Activated T-helper 1 cell treated with anti-CD3 and anti-CD28 coated beads, Interleukin-12 subunit alpha, Interleukin-12 subunit beta, Interleukin-2, Interleukin-4 antibody, amounts not matched to agents 30 ng/mL and 10 ng/mL and 1 ng/mL, durations not matched to agents 14 hours and 24 hours and 36 hours (primary cell): ENCODE results near the gene FBXO48. TPM values are rescaled to one million over a fixed set of nuclear protein-coding genes. Genes with fewer than 3 reads are reported as not detected.
A peak's percentile ranks its signal among the peaks of the same experiment; 100 is the strongest.

Experiments
- DNase-seq: peaks from one replicate; pipeline ENCODE4 v3.0.0; 2021; ENCODE audit warnings: low spot score
- H3K27ac Mint-ChIP-seq: one replicate; pipeline ENCODE4 v1.8.0; 2021; ENCODE audit warnings: mild to moderate bottlenecking, mixed read lengths
- H3K27me3 Mint-ChIP-seq: one replicate; pipeline ENCODE4 v1.8.0; 2022; ENCODE audit warnings: mild to moderate bottlenecking, moderate library complexity, mixed read lengths; ENCODE audit not compliant: insufficient read depth
- H3K36me3 Mint-ChIP-seq: one replicate; pipeline ENCODE4 v1.8.0; 2021; ENCODE audit warnings: low read depth, mixed read lengths
- H3K4me1 Mint-ChIP-seq: one replicate; pipeline ENCODE4 v1.8.0; 2021; ENCODE audit warnings: low read depth, mixed read lengths
- H3K4me3 Mint-ChIP-seq: one replicate; pipeline ENCODE4 v1.8.0; 2021; ENCODE audit warnings: mild to moderate bottlenecking, moderate library complexity, mixed read lengths
- H3K9me3 Mint-ChIP-seq: one replicate; pipeline ENCODE4 v1.8.0; 2021; ENCODE audit warnings: mixed read lengths
- intact Hi-C: fragments of 100-400 bp; cut with micrococcal nuclease; formaldehyde crosslinking; loops from one replicate; pipeline ENCODE4 v1.15.1; 2024
- total RNA-seq: library from RNA; stranded (reverse); gene quantifications from 2 replicates; pipeline ENCODE4 v1.2.3, GENCODE V29; 2022

FBXO48 gene
- total RNA-seq, 1 donor from 2014 or later: 1.4 TPM

DNA sequence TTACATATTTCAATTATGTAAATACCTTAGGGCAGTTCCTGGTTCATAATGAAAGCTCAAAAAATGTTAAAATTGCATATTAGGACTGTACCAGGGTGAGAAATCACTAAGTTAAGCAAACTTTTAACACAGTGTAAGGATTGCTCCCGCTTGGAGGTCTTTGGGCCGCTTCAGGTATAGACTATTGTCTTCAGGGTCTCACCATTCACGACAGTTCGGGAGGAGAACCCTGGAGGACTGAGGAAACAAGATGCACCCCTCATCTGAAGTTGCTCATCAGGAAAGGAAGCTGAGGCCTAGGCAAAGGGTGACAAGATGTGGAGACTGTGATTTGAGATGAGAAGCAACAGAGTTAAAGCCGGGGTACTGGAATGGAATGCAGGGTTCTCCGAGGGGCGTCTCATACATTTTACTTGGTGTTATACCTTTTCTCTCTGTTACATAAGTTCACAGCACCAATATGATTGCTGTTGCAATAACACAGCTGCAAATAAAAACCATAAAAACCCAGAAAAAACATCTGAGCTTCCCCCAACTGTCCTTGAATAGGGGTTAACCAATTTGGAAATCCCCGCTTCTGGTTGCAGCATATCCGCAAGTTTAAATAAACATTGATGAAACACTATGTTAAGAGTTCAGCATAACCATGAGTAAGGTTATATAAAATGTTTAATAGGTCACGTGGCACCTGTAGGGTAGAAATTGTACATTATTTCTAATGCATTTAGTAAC is 40.1 kb downstream of the FBXO48 start:
- no peak for DNase-seq

DNA sequence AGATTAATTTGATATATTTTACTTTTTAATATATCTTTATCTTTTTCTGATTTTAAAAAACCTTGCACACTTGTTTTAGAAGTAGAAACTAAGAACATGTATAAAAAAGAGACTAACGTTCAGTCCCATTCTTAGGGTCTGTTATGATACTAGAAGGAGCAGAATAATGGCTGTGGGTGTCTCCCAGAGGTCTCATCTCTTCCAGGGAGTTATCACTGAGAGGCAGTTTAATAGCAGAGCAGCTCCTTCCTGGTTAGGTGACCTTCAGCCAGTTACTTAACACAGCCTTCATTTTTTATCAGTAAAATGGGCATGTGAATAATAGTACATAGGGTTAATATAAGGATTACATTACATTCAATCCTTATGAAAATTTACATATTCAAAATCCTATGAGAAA is 40.6 kb downstream of the FBXO48 start:
- DNase-seq: no peak
- Mint-ChIP-seq H3K9me3 (peaks cover 6% of the 10 kb centered on the region), H3K27ac (no peak overlapping the region), H3K36me3 (peaks cover 3% of the 10 kb centered on the region), H3K4me1 (peaks cover 12% of the 10 kb centered on the region), H3K27me3 (peaks cover 4% of the 10 kb centered on the region), H3K4me3 (no peak overlapping the region)
- intact Hi-C loops: no loop called here

More for the DNA sequence above, 40.1 kb downstream of the FBXO48 start:
- Mint-ChIP-seq H3K4me3 (no peak overlapping the region), H3K27me3 (peaks cover 4% of the 10 kb centered on the region), H3K9me3 (peaks cover under 1% of the 10 kb centered on the region), H3K4me1 (peaks cover 8% of the 10 kb centered on the region), H3K36me3 (peaks cover under 1% of the 10 kb centered on the region), H3K27ac (no peak overlapping the region)
- intact Hi-C loops: no loop called here

DNA sequence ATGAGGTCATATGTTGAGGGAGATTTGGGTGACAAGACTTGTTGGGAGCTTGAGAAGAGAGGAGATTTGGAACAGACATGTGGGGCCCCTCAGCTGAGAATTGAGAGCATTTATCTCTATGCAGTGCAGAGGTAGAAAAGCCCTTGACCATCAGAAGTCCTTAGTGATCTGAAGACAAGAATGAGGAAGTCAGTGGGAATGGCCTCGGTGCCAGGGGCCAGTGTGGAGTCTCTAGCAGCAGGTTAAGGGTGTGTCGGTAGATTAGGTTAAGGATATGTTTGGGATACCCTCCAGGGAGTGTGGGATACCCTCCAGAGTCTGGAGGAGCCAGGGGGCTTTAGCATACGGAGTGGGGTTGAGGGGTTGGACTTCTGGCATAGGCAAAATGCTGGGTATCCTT is 41.6 kb downstream of the FBXO48 start:
- Mint-ChIP-seq H3K36me3 (peaks cover 3% of the 10 kb centered on the region), H3K27me3 (peaks cover 4% of the 10 kb centered on the region), H3K27ac (no peak overlapping the region), H3K9me3 (peaks cover 7% of the 10 kb centered on the region), H3K4me3 (no peak overlapping the region), H3K4me1 (peaks cover 18% of the 10 kb centered on the region)
- intact Hi-C loops: loop anchor here (2.0 kb wide), 2 partner anchors 19 to 55 kb away; no protein-coding TSS in a partner anchor
- no peak for DNase-seq

DNA sequence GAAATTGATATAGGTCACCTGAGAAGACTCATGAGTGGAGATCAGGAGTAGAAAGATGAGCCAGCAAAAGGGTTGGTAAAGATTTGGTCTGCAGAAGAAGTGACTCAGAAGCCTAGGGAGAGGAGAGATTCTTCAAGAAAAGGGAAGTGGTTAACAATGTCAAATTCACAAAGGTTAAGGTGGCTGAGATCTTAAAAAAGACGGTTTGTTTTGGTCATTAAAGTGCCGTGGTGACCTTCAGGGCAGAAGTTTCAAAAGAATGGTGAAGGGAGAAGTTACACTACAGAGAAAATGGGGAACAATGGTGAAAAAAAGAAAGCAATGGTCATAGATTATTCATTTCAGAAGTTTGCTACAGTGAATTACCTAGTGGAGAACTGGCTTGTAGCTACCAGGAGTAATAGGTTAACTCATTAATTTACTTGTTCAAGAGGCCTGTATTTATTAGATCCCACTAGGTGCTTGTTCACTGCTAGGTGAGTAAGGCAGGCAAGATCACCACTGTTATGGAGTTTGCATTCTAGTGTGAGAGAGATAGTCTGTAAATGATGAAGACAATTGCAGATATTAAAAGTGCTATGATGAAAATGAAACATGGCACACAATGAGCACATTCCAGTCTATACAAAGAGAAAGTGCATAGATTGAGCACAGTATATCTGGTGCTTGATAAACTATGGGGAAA is 43.0 kb downstream of the FBXO48 start:
- no peak for DNase-seq
- peaks cover 3% of the 10 kb centered on the region for H3K36me3 Mint-ChIP-seq
- H3K4me3 Mint-ChIP-seq: no peak overlapping the region
- H3K9me3 Mint-ChIP-seq: peaks cover 7% of the 10 kb centered on the region
- peaks cover 21% of the 10 kb centered on the region for H3K4me1 Mint-ChIP-seq
- peaks cover 4% of the 10 kb centered on the region for H3K27me3 Mint-ChIP-seq
- H3K27ac Mint-ChIP-seq: no peak overlapping the region
- intact Hi-C loops: loop anchor here (1.0 to 2.0 kb wide), 4 partner anchors 17 to 53 kb away; no protein-coding TSS in a partner anchor

DNA sequence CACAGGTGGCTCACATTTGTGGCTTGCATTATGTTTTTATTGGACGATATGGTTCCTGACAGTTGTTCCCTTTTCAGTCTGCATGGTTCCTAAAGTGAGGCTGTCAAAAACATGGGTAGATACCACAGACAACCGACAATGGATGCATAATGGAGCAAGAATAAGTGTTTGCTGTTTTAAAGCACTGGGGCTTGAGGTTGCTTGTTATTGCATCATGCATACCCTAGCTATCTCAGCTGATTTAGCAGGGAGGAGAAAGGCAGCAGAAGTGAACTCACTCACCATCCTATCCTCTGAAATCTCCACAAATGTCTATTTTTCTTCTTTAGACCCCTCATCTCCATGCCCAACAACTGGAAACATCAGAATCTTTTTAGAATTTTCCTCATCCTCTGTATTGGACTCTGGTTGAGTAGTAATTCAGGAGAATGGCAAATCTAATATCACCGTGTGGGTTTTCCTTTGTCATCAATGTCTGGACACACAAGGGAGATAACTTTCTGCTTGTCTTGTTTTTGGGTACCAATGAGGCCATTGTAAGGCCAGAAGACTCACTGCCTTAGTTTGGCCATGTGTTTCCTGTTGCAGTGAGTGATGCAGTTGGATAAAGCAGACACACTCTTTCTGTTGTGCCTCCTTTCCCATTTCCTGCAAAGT is 46.7 kb downstream of the FBXO48 start:
- intact Hi-C loops: no loop called here
- peaks cover 4% of the 10 kb centered on the region for H3K27me3 Mint-ChIP-seq
- no peak overlapping the region for H3K27ac Mint-ChIP-seq
- no peak for DNase-seq
- H3K9me3 Mint-ChIP-seq: peaks cover 7% of the 10 kb centered on the region
- H3K36me3 Mint-ChIP-seq: peaks cover 3% of the 10 kb centered on the region
- no peak overlapping the region for H3K4me3 Mint-ChIP-seq
- H3K4me1 Mint-ChIP-seq: peaks cover 33% of the 10 kb centered on the region

GRCh38 chr2:68418855-68419254 is 48.2 kb downstream of the FBXO48 start:
- DNase-seq: no peak
- intact Hi-C loops: no loop called here
- H3K4me3 Mint-ChIP-seq: no peak overlapping the region
- H3K4me1 Mint-ChIP-seq: peaks cover 33% of the 10 kb centered on the region
- H3K9me3 Mint-ChIP-seq: peaks cover 7% of the 10 kb centered on the region
- peaks cover 4% of the 10 kb centered on the region for H3K27me3 Mint-ChIP-seq
- H3K36me3 Mint-ChIP-seq: peaks cover 3% of the 10 kb centered on the region
- no peak overlapping the region for H3K27ac Mint-ChIP-seq

GRCh38 chr2:68418419-68418818 is 48.7 kb downstream of the FBXO48 start:
- H3K4me3 Mint-ChIP-seq: no peak overlapping the region
- peaks cover 7% of the 10 kb centered on the region for H3K9me3 Mint-ChIP-seq
- intact Hi-C loops: no loop called here
- peaks cover 4% of the 10 kb centered on the region for H3K27me3 Mint-ChIP-seq
- peaks cover 33% of the 10 kb centered on the region for H3K4me1 Mint-ChIP-seq
- peaks cover 3% of the 10 kb centered on the region for H3K36me3 Mint-ChIP-seq
- H3K27ac Mint-ChIP-seq: no peak overlapping the region
- no peak for DNase-seq

DNA sequence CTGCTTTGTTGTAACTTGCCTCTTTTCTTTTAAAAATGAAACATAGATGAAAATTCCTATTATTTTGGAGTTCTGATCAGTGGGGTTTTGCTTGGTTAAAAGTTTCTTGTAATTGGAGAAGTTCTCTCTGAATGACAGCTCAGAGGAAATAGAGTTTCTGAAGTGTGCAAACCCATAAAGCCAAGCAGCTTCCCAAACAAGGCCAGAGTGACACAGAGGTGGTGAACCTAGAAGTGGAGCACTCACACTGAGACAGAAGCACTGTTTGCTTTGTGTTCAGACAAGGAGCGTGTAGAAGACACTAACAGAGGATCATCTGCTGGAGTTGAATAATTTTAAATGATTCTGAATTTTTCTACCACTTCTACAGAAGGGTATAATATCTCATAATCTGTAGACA is 49.2 kb downstream of the FBXO48 start:
- peaks cover 3% of the 10 kb centered on the region for H3K36me3 Mint-ChIP-seq
- no peak overlapping the region for H3K4me3 Mint-ChIP-seq
- H3K27me3 Mint-ChIP-seq: peaks cover 4% of the 10 kb centered on the region
- H3K4me1 Mint-ChIP-seq: peaks cover 33% of the 10 kb centered on the region
- peak overlapping the region; percentile 11 for H3K27ac Mint-ChIP-seq
- intact Hi-C loops: no loop called here
- DNase-seq: no peak
- H3K9me3 Mint-ChIP-seq: peaks cover 7% of the 10 kb centered on the region

- H3K36me3 Mint-ChIP-seq: no peaks in the 10 kb centered on the region
- intact Hi-C loops: no loop called here
- peaks cover 35% of the 10 kb centered on the region for H3K4me1 Mint-ChIP-seq
- H3K27ac Mint-ChIP-seq: no peak overlapping the region
- H3K27me3 Mint-ChIP-seq: peaks cover 4% of the 10 kb centered on the region
- DNase-seq: no peak
- no peak overlapping the region for H3K4me3 Mint-ChIP-seq
- no peaks in the 10 kb centered on the region for H3K9me3 Mint-ChIP-seq
These were observed 50.9 kb downstream of the FBXO48 start for GRCh38 chr2:68416081-68416675.

DNA sequence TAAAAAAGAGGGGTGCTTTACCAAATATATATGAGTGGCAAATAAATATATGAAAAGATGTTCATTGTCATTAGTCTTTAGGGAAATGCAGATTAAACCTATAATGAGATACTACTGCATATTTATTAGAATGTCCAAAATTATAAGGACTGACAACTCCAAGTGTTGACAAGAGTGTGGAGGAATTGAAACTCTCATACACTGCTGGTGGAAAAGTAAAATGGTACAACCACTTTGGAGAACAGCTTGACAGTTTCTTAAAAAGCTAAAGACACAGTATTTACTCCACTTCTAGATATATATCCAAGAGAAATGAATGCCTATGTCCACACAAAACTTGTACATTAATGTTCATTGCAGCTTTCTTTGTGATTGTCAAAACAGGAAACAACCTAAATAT is 51.6 kb downstream of the FBXO48 start:
- intact Hi-C loops: no loop called here
- Mint-ChIP-seq H3K9me3 (no peaks in the 10 kb centered on the region), H3K4me3 (no peak overlapping the region), H3K36me3 (no peaks in the 10 kb centered on the region), H3K27me3 (peaks cover 4% of the 10 kb centered on the region), H3K27ac (no peak overlapping the region), H3K4me1 (peaks cover 29% of the 10 kb centered on the region)
- DNase-seq: no peak

- DNase-seq: no peak
- Mint-ChIP-seq H3K27ac (no peak overlapping the region), H3K36me3 (no peaks in the 10 kb centered on the region), H3K9me3 (no peaks in the 10 kb centered on the region), H3K27me3 (peaks cover 4% of the 10 kb centered on the region), H3K4me1 (peaks cover 26% of the 10 kb centered on the region), H3K4me3 (no peak overlapping the region)
- intact Hi-C loops: no loop called here
These were observed 52.2 kb downstream of the FBXO48 start for GRCh38 chr2:68414876-68415275.

DNA sequence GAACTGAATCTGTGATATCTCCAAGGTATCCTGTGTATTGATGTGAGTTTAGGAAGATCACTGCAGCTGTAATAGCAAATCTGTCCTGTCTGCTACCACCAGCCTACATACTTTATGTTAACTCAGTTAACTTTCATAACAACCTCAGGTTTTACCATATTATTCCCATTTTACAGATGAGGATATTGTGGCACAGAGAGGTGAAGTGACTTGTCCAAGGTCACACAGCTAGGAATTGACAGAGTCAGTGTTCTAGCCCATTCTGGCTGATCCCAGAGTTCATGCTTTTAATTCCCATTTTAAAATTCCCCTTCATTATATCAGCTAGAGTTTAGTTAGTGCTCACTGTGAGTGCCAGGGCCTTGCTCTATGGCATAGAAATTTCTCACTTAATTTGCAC is 52.6 kb downstream of the FBXO48 start:
- Mint-ChIP-seq H3K4me1 (peaks cover 26% of the 10 kb centered on the region), H3K27me3 (peaks cover 2% of the 10 kb centered on the region), H3K9me3 (peaks cover under 1% of the 10 kb centered on the region), H3K4me3 (no peak overlapping the region), H3K27ac (no peak overlapping the region), H3K36me3 (no peaks in the 10 kb centered on the region)
- DNase-seq: no peak
- intact Hi-C loops: no loop called here

DNA sequence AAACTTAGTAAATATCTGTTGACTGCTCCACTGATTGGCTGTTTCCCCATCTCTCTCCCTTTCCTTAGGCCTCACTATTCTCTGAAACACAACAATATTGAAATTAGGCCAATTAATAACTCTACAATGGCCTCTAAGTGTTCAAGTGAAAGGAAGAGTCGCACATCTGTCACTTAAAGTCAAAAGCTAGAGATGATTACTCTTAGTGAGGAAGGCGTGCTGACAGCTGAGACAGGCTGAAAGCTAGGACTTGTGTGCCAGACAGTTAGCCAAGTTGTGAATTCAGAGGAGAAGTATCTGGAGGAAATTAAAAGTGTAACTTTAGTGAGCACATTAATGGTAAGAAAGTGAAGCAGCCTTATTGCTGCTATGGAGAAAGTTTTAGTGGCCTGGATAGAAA is 53.6 kb downstream of the FBXO48 start:
- intact Hi-C loops: no loop called here
- no peaks in the 10 kb centered on the region for H3K36me3 Mint-ChIP-seq

More for the DNA sequence above, 53.6 kb downstream of the FBXO48 start:
- H3K4me3 Mint-ChIP-seq: no peak overlapping the region
- H3K27me3 Mint-ChIP-seq: peaks cover 8% of the 10 kb centered on the region
- DNase-seq: no peak
- H3K4me1 Mint-ChIP-seq: peaks cover 22% of the 10 kb centered on the region
- peaks cover 5% of the 10 kb centered on the region for H3K9me3 Mint-ChIP-seq
- no peak overlapping the region for H3K27ac Mint-ChIP-seq
